ENCODE results near the gene RPL12. TPM values are rescaled to one million over a fixed set of nuclear protein-coding genes. Genes with fewer than 3 reads are reported as not detected.
A peak's percentile ranks its signal among the peaks of the same experiment; 100 is the strongest.

The RPL12 gene
- total and polyA plus RNA-seq, 2 donors (not counting 1 experiment from before 2014, with no cell fraction given), result 1,387 to 1,973 TPM

GRCh38 chr9:127437497-127438264, 13.5 kb downstream of the RPL12 start:
- Histone ChIP-seq H3K4me1 (ENCODE audit: control insufficient read depth, extremely low read depth, insufficient read depth, low read length) (no peaks in the 10 kb centered on the region), H3K9ac (ENCODE audit: insufficient read depth, low read length) (no peak overlapping the region), H3K4me3 (replicated peaks in 1 of 4; ENCODE audit: control extremely low read depth in 1 of 4, insufficient read depth in 1 of 4, low read depth in 3 of 4, low read length in 4 of 4) (no peak overlapping the region), H4K20me1 (ENCODE audit: control insufficient read depth, extremely low read depth, insufficient read depth, low read length) (no peaks in the 10 kb centered on the region), H3K36me3 (ENCODE audit: control insufficient read depth, insufficient read depth, low read length) (peaks cover 32% of the 10 kb centered on the region), H3K4me2 (ENCODE audit: extremely low read depth, insufficient read depth, low read length) (no peak overlapping the region), H3K79me2 (ENCODE audit: control insufficient read depth, insufficient read depth, low read length) (no peaks in the 10 kb centered on the region), H3K9me3 (ENCODE audit: control insufficient read depth, insufficient read depth, low read depth, low read length) (no peaks in the 10 kb centered on the region), H3K27ac (ENCODE audit: insufficient read depth, low read length) (no peak overlapping the region), H3K27me3 (ENCODE audit: control insufficient read depth, insufficient read depth, low read length) (no peaks in the 10 kb centered on the region), H2AFZ (ENCODE audit: low read length) (no peak overlapping the region)
- TF ChIP-seq CTCF (conservative IDR thresholded peaks at IDR 0.05 in 1 of 2, IDR thresholded peaks at IDR 0.05 in 1 of 2; ENCODE audit: low read depth in 1 of 2, low read length in 2 of 2) (peak in 1 of 2 donors; percentile 18), EZH2 (IDR thresholded peaks at IDR 0.05; ENCODE audit: low read length, missing control alignments) (no peak)
- no peak for DNase-seq (ENCODE audit: low read depth in 2 of 2)

GRCh38 chr9:127430415-127430814, 20.8 kb downstream of the RPL12 start:
- Histone ChIP-seq H3K4me3 (replicated peaks in 1 of 4; ENCODE audit: control extremely low read depth in 1 of 4, insufficient read depth in 1 of 4, low read depth in 3 of 4, low read length in 4 of 4) (no peak overlapping the region), H3K27me3 (ENCODE audit: control insufficient read depth, insufficient read depth, low read length) (no peaks in the 10 kb centered on the region), H2AFZ (ENCODE audit: low read length) (no peak overlapping the region), H4K20me1 (ENCODE audit: control insufficient read depth, extremely low read depth, insufficient read depth, low read length) (no peaks in the 10 kb centered on the region), H3K27ac (ENCODE audit: insufficient read depth, low read length) (no peak overlapping the region), H3K79me2 (ENCODE audit: control insufficient read depth, insufficient read depth, low read length) (peaks cover 17% of the 10 kb centered on the region), H3K36me3 (ENCODE audit: control insufficient read depth, insufficient read depth, low read length) (peaks cover 15% of the 10 kb centered on the region), H3K4me1 (ENCODE audit: control insufficient read depth, extremely low read depth, insufficient read depth, low read length) (no peaks in the 10 kb centered on the region), H3K9me3 (ENCODE audit: control insufficient read depth, insufficient read depth, low read depth, low read length) (no peaks in the 10 kb centered on the region), H3K9ac (ENCODE audit: insufficient read depth, low read length) (no peak overlapping the region), H3K4me2 (ENCODE audit: extremely low read depth, insufficient read depth, low read length) (no peak overlapping the region)
- no peak for DNase-seq (ENCODE audit: low read depth in 2 of 2)
- TF ChIP-seq EZH2 (IDR thresholded peaks at IDR 0.05; ENCODE audit: low read length, missing control alignments) (no peak), CTCF (conservative IDR thresholded peaks at IDR 0.05 in 1 of 2, IDR thresholded peaks at IDR 0.05 in 1 of 2; ENCODE audit: low read depth in 1 of 2, low read length in 2 of 2) (no peak)

- Histone ChIP-seq H3K4me2 (ENCODE audit: extremely low read depth, insufficient read depth, low read length) (no peak overlapping the region), H4K20me1 (ENCODE audit: control insufficient read depth, extremely low read depth, insufficient read depth, low read length) (no peaks in the 10 kb centered on the region), H3K27me3 (ENCODE audit: control insufficient read depth, insufficient read depth, low read length) (no peaks in the 10 kb centered on the region), H3K27ac (ENCODE audit: insufficient read depth, low read length) (no peak overlapping the region), H3K4me3 (replicated peaks in 1 of 4; ENCODE audit: control extremely low read depth in 1 of 4, insufficient read depth in 1 of 4, low read depth in 3 of 4, low read length in 4 of 4) (no peak overlapping the region), H3K9me3 (ENCODE audit: control insufficient read depth, insufficient read depth, low read depth, low read length) (no peaks in the 10 kb centered on the region), H3K9ac (ENCODE audit: insufficient read depth, low read length) (no peak overlapping the region), H3K4me1 (ENCODE audit: control insufficient read depth, extremely low read depth, insufficient read depth, low read length) (peaks cover 2% of the 10 kb centered on the region), H3K36me3 (ENCODE audit: control insufficient read depth, insufficient read depth, low read length) (peaks cover 5% of the 10 kb centered on the region), H3K79me2 (ENCODE audit: control insufficient read depth, insufficient read depth, low read length) (peaks cover 27% of the 10 kb centered on the region), H2AFZ (ENCODE audit: low read length) (no peak overlapping the region)
- TF ChIP-seq EZH2 (IDR thresholded peaks at IDR 0.05; ENCODE audit: low read length, missing control alignments) (no peak), CTCF (conservative IDR thresholded peaks at IDR 0.05 in 1 of 2, IDR thresholded peaks at IDR 0.05 in 1 of 2; ENCODE audit: low read depth in 1 of 2, low read length in 2 of 2) (no peak)
- DNase-seq (ENCODE audit: low read depth in 2 of 2), result no peak
Measured at GRCh38 chr9:127428348-127428747, 22.9 kb downstream of the RPL12 start.
